Measurements from ENCODE around the gene PTPRC. TPM values are rescaled to one million over a fixed set of nuclear protein-coding genes. Genes with fewer than 3 reads are reported as not detected.

The PTPRC gene
- total and polyA plus RNA-seq, 4 donors, result 3.7 to 38.4 (median 8.5) TPM

- H3K4me1 ChIP-seq (ENCODE audit: control insufficient read depth, insufficient read depth, low read length), result no peaks in the 10 kb centered on the region
- H3K9me3 ChIP-seq (ENCODE audit: control insufficient read depth, insufficient read depth, low read length), result no peaks in the 10 kb centered on the region
- DNase-seq (ENCODE audit: low read depth in 4 of 6, low spot score in 6 of 6), result no peak
- no peak overlapping the region for H3K4me3 ChIP-seq (ENCODE audit: low read depth, low read length)
- H3K27ac ChIP-seq (ENCODE audit: low read depth, low read length), result no peak overlapping the region
- no CpG with 5 or more reads among the region's 2 CpGs for WGBS (ENCODE audit: insufficient coverage)
- H3K27me3 ChIP-seq (ENCODE audit: control insufficient read depth, insufficient read depth, low read length), result no peaks in the 10 kb centered on the region
- H3K36me3 ChIP-seq (ENCODE audit: control insufficient read depth, insufficient read depth, low read length), result no peaks in the 10 kb centered on the region
Measured at GRCh38 chr1:198632007-198632406, 6.8 kb upstream of the PTPRC start.

GRCh38 chr1:198633675-198634121 is 5.1 kb upstream of the PTPRC start:
- Histone ChIP-seq H3K36me3 (ENCODE audit: control insufficient read depth, insufficient read depth, low read length) (no peaks in the 10 kb centered on the region), H3K4me3 (ENCODE audit: low read depth, low read length) (no peak overlapping the region), H3K9me3 (ENCODE audit: control insufficient read depth, insufficient read depth, low read length) (no peaks in the 10 kb centered on the region), H3K27me3 (ENCODE audit: control insufficient read depth, insufficient read depth, low read length) (no peaks in the 10 kb centered on the region), H3K27ac (ENCODE audit: low read depth, low read length) (no peak overlapping the region), H3K4me1 (ENCODE audit: control insufficient read depth, insufficient read depth, low read length) (no peaks in the 10 kb centered on the region)
- DNase-seq (ENCODE audit: low read depth in 4 of 6, low spot score in 6 of 6), result no peak
- WGBS (ENCODE audit: insufficient coverage), result 76% methylated on average over 2 of the region's 2 CpGs

- Histone ChIP-seq H3K27me3 (ENCODE audit: control insufficient read depth, insufficient read depth, low read length) (no peaks in the 10 kb centered on the region), H3K9me3 (ENCODE audit: control insufficient read depth, insufficient read depth, low read length) (no peaks in the 10 kb centered on the region), H3K27ac (ENCODE audit: low read depth, low read length) (no peak overlapping the region), H3K4me1 (ENCODE audit: control insufficient read depth, insufficient read depth, low read length) (no peaks in the 10 kb centered on the region), H3K36me3 (ENCODE audit: control insufficient read depth, insufficient read depth, low read length) (no peaks in the 10 kb centered on the region), H3K4me3 (ENCODE audit: low read depth, low read length) (no peak overlapping the region)
- no peak for DNase-seq (ENCODE audit: low read depth in 4 of 6, low spot score in 6 of 6)
Measured at GRCh38 chr1:198635964-198636363, 2.9 kb upstream of the PTPRC start.

GRCh38 chr1:198636391-198636790 is 2.4 kb upstream of the PTPRC start:
- DNase-seq (ENCODE audit: low read depth in 4 of 6, low spot score in 6 of 6), result no peak

GRCh38 chr1:198637157-198637556 is 1.7 kb upstream of the PTPRC start:
- no peak for DNase-seq (ENCODE audit: low read depth in 4 of 6, low spot score in 6 of 6)
- no CpG with 5 or more reads among the region's 2 CpGs for WGBS (ENCODE audit: insufficient coverage)
- Histone ChIP-seq H3K4me3 (ENCODE audit: low read depth, low read length) (no peak overlapping the region), H3K4me1 (ENCODE audit: control insufficient read depth, insufficient read depth, low read length) (no peaks in the 10 kb centered on the region), H3K27ac (ENCODE audit: low read depth, low read length) (no peak overlapping the region), H3K27me3 (ENCODE audit: control insufficient read depth, insufficient read depth, low read length) (no peaks in the 10 kb centered on the region), H3K36me3 (ENCODE audit: control insufficient read depth, insufficient read depth, low read length) (no peaks in the 10 kb centered on the region), H3K9me3 (ENCODE audit: control insufficient read depth, insufficient read depth, low read length) (no peaks in the 10 kb centered on the region)

More at GRCh38 chr1:198636391-198636790, 2.4 kb upstream of the PTPRC start:
- Histone ChIP-seq H3K27ac (ENCODE audit: low read depth, low read length) (no peak overlapping the region), H3K9me3 (ENCODE audit: control insufficient read depth, insufficient read depth, low read length) (no peaks in the 10 kb centered on the region), H3K4me1 (ENCODE audit: control insufficient read depth, insufficient read depth, low read length) (no peaks in the 10 kb centered on the region), H3K27me3 (ENCODE audit: control insufficient read depth, insufficient read depth, low read length) (no peaks in the 10 kb centered on the region), H3K36me3 (ENCODE audit: control insufficient read depth, insufficient read depth, low read length) (no peaks in the 10 kb centered on the region), H3K4me3 (ENCODE audit: low read depth, low read length) (no peak overlapping the region)
- 91% methylated on average over 1 of the region's 2 CpGs for WGBS (ENCODE audit: insufficient coverage)

- DNase-seq (ENCODE audit: low read depth in 4 of 6, low spot score in 6 of 6), result no peak
- no peaks in the 10 kb centered on the region for H3K4me1 ChIP-seq (ENCODE audit: control insufficient read depth, insufficient read depth, low read length)
- H3K36me3 ChIP-seq (ENCODE audit: control insufficient read depth, insufficient read depth, low read length), result no peaks in the 10 kb centered on the region
- no peak overlapping the region for H3K27ac ChIP-seq (ENCODE audit: low read depth, low read length)
- no peaks in the 10 kb centered on the region for H3K27me3 ChIP-seq (ENCODE audit: control insufficient read depth, insufficient read depth, low read length)
- WGBS (ENCODE audit: insufficient coverage), result no CpG with 5 or more reads among the region's 1 CpG
- H3K9me3 ChIP-seq (ENCODE audit: control insufficient read depth, insufficient read depth, low read length), result no peaks in the 10 kb centered on the region
- H3K4me3 ChIP-seq (ENCODE audit: low read depth, low read length), result no peak overlapping the region
Measured at GRCh38 chr1:198637916-198638437, 863 bp upstream of the PTPRC start.

- Histone ChIP-seq H3K27me3 (ENCODE audit: control insufficient read depth, insufficient read depth, low read length) (no peaks in the 10 kb centered on the region), H3K4me1 (ENCODE audit: control insufficient read depth, insufficient read depth, low read length) (no peaks in the 10 kb centered on the region), H3K36me3 (ENCODE audit: control insufficient read depth, insufficient read depth, low read length) (no peaks in the 10 kb centered on the region), H3K27ac (ENCODE audit: low read depth, low read length) (no peak overlapping the region), H3K9me3 (ENCODE audit: control insufficient read depth, insufficient read depth, low read length) (no peaks in the 10 kb centered on the region), H3K4me3 (ENCODE audit: low read depth, low read length) (no peak overlapping the region)
- no peak for DNase-seq (ENCODE audit: low read depth in 4 of 6, low spot score in 6 of 6)
- WGBS (ENCODE audit: insufficient coverage), result no CpG with 5 or more reads among the region's 1 CpG
Measured at GRCh38 chr1:198638441-198638840, 399 bp upstream of the PTPRC start.

- no peak for DNase-seq (ENCODE audit: low read depth in 4 of 6, low spot score in 6 of 6)
- H3K36me3 ChIP-seq (ENCODE audit: control insufficient read depth, insufficient read depth, low read length), result no peaks in the 10 kb centered on the region
- WGBS (ENCODE audit: insufficient coverage), result no CpG with 5 or more reads among the region's 1 CpG
- H3K9me3 ChIP-seq (ENCODE audit: control insufficient read depth, insufficient read depth, low read length), result no peaks in the 10 kb centered on the region
- no peaks in the 10 kb centered on the region for H3K27me3 ChIP-seq (ENCODE audit: control insufficient read depth, insufficient read depth, low read length)
- no peak overlapping the region for H3K4me3 ChIP-seq (ENCODE audit: low read depth, low read length)
- no peak overlapping the region for H3K27ac ChIP-seq (ENCODE audit: low read depth, low read length)
- no peaks in the 10 kb centered on the region for H3K4me1 ChIP-seq (ENCODE audit: control insufficient read depth, insufficient read depth, low read length)
Measured at GRCh38 chr1:198639671-198640143, 867 bp downstream of the PTPRC start.

GRCh38 chr1:198640174-198640573 is 1.3 kb downstream of the PTPRC start:
- Histone ChIP-seq H3K4me3 (ENCODE audit: low read depth, low read length) (no peak overlapping the region), H3K27ac (ENCODE audit: low read depth, low read length) (no peak overlapping the region), H3K27me3 (ENCODE audit: control insufficient read depth, insufficient read depth, low read length) (no peaks in the 10 kb centered on the region), H3K4me1 (ENCODE audit: control insufficient read depth, insufficient read depth, low read length) (no peaks in the 10 kb centered on the region), H3K9me3 (ENCODE audit: control insufficient read depth, insufficient read depth, low read length) (no peaks in the 10 kb centered on the region), H3K36me3 (ENCODE audit: control insufficient read depth, insufficient read depth, low read length) (no peaks in the 10 kb centered on the region)
- WGBS (ENCODE audit: insufficient coverage), result no CpG with 5 or more reads among the region's 2 CpGs
- DNase-seq (ENCODE audit: low read depth in 4 of 6, low spot score in 6 of 6), result no peak

GRCh38 chr1:198641501-198641900 is 2.7 kb downstream of the PTPRC start:
- Histone ChIP-seq H3K9me3 (ENCODE audit: control insufficient read depth, insufficient read depth, low read length) (no peaks in the 10 kb centered on the region), H3K4me3 (ENCODE audit: low read depth, low read length) (no peak overlapping the region), H3K36me3 (ENCODE audit: control insufficient read depth, insufficient read depth, low read length) (no peaks in the 10 kb centered on the region), H3K27ac (ENCODE audit: low read depth, low read length) (no peak overlapping the region), H3K4me1 (ENCODE audit: control insufficient read depth, insufficient read depth, low read length) (no peaks in the 10 kb centered on the region), H3K27me3 (ENCODE audit: control insufficient read depth, insufficient read depth, low read length) (no peaks in the 10 kb centered on the region)
- no peak for DNase-seq (ENCODE audit: low read depth in 4 of 6, low spot score in 6 of 6)
- WGBS (ENCODE audit: insufficient coverage), result no CpG with 5 or more reads among the region's 2 CpGs
